ENCODE measurements around the gene BMP7. TPM values are rescaled to one million over a fixed set of nuclear protein-coding genes. Genes with fewer than 3 reads are reported as not detected.
"Not testable (repeated sequence)": the region's sequence is repeated elsewhere in the genome, so short reads cannot be mapped to it uniquely, and the experiment has no call there.

The BMP7 gene
- total RNA-seq, 1 donor from 2014 or later: not detected

- Mint-ChIP-seq H3K27me3 (peaks cover 70% of the 10 kb centered on the region), H3K9me3 (no peaks in the 10 kb centered on the region), H3K36me3 (ENCODE audit: low read depth) (no peaks in the 10 kb centered on the region), H3K4me1 (peaks cover 3% of the 10 kb centered on the region), H3K27ac (no peak overlapping the region), H3K4me3 (no peak overlapping the region)
- intact Hi-C loops (cut with micrococcal nuclease): no loop called here
- DNase-seq (no peak), ATAC-seq (ENCODE audit: low read depth) (no peak)
- no peak for TF ChIP-seq CTCF (IDR thresholded peaks at IDR 0.05)
- POLR2A ChIA-PET: no interaction called here
- CTCF ChIA-PET: no interaction called here
Observed at GRCh38 chr20:57265336-57265996, 975 bp downstream of the BMP7 start.

- H3K36me3 Mint-ChIP-seq (ENCODE audit: low read depth); POLR2A ChIA-PET; H3K9me3 Mint-ChIP-seq; H3K4me1 Mint-ChIP-seq; H3K27ac Mint-ChIP-seq; intact Hi-C loops (cut with micrococcal nuclease); ATAC-seq (ENCODE audit: low read depth); H3K4me3 Mint-ChIP-seq; DNase-seq; CTCF ChIA-PET: not testable (repeated sequence)
- peaks cover 73% of the 10 kb centered on the region for H3K27me3 Mint-ChIP-seq
Observed at GRCh38 chr20:57264908-57265335, 1.5 kb downstream of the BMP7 start.

GRCh38 chr20:57263801-57264792 is 2.3 kb downstream of the BMP7 start:
- Mint-ChIP-seq H3K4me3 (no peak overlapping the region), H3K27ac (no peak overlapping the region), H3K36me3 (ENCODE audit: low read depth) (no peaks in the 10 kb centered on the region), H3K4me1 (peaks cover 3% of the 10 kb centered on the region), H3K27me3 (peaks cover 73% of the 10 kb centered on the region), H3K9me3 (no peaks in the 10 kb centered on the region)
- ChIA-PET CTCF (no interaction called here), POLR2A (no interaction called here)
- ATAC-seq (ENCODE audit: low read depth) (no peak), DNase-seq (no peak)
- intact Hi-C loops (cut with micrococcal nuclease): no loop called here
- TF ChIP-seq CTCF (IDR thresholded peaks at IDR 0.05): no peak

GRCh38 chr20:57262784-57263609 is 3.4 kb downstream of the BMP7 start:
- Mint-ChIP-seq H3K9me3 (no peaks in the 10 kb centered on the region), H3K4me1 (peaks cover 3% of the 10 kb centered on the region), H3K4me3 (no peak overlapping the region), H3K27ac (no peak overlapping the region), H3K27me3 (peaks cover 69% of the 10 kb centered on the region), H3K36me3 (ENCODE audit: low read depth) (no peaks in the 10 kb centered on the region)
- ATAC-seq (ENCODE audit: low read depth): no peak
- ChIA-PET CTCF (no interaction called here), POLR2A (no interaction called here)
- DNase-seq: no peak
- intact Hi-C loops (cut with micrococcal nuclease): no loop called here
- no peak for TF ChIP-seq CTCF (IDR thresholded peaks at IDR 0.05)

GRCh38 chr20:57262301-57262700 is 4.1 kb downstream of the BMP7 start:
- Mint-ChIP-seq H3K27ac (no peak overlapping the region), H3K36me3 (ENCODE audit: low read depth) (no peaks in the 10 kb centered on the region), H3K27me3 (peaks cover 65% of the 10 kb centered on the region), H3K4me3 (no peak overlapping the region), H3K4me1 (peaks cover 3% of the 10 kb centered on the region), H3K9me3 (no peaks in the 10 kb centered on the region)
- ChIA-PET CTCF (no interaction called here), POLR2A (no interaction called here)
- TF ChIP-seq CTCF (IDR thresholded peaks at IDR 0.05): no peak
- no peak for ATAC-seq (ENCODE audit: low read depth)
- intact Hi-C loops (cut with micrococcal nuclease): no loop called here
- no peak for DNase-seq
